ENCODE measurements around the gene AXIN1. TPM values are rescaled to one million over a fixed set of nuclear protein-coding genes. Genes with fewer than 3 reads are reported as not detected.
"Not testable (repeated sequence)": the region's sequence is repeated elsewhere in the genome, so short reads cannot be mapped to it uniquely, and the experiment has no call there.

AXIN1 gene
- total and polyA plus RNA-seq, 9 donors, result 11.5 to 19.2 (median 14.4) TPM

DNA sequence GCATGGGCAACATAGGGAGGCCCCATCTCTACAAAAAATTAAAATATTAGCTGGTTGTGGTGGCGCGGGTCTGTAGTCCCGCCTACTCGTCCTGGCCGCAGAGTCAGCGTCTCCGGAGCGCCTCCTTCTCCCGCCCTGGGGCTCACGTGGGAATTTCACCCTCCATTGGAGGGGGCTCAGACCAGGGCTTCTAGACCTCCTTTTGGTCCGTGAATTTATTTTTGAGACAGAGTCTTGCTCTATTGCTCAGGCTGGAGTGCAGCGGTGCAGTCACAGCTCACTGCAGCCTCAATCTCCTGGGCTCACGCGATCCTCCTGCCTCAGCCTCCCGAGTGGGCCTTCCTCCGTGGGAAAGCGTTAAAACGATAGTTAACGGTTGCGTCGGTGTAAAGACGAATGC is 44.1 kb upstream of the AXIN1 start:
- H3K27ac ChIP-seq (ENCODE audit: low read length), result peak overlapping the region; percentile 67
- peak; percentile 77 for DNase-seq
- WGBS (ENCODE audit: insufficient coverage), result 3% methylated on average over 17 of the region's 22 CpGs
- peaks cover 3% of the 10 kb centered on the region for H3K9me3 ChIP-seq (replicated peaks; ENCODE audit: control insufficient read depth, low read depth, low read length)
- peak overlapping the region; percentile 51 for H3K4me3 ChIP-seq (ENCODE audit: low read length)
- H3K27me3 ChIP-seq (ENCODE audit: control insufficient read depth, insufficient read depth, low read length), result no peaks in the 10 kb centered on the region
- peaks cover 21% of the 10 kb centered on the region for H3K4me1 ChIP-seq (ENCODE audit: control insufficient read depth, insufficient read depth, low read length)
- H3K36me3 ChIP-seq (ENCODE audit: control insufficient read depth, insufficient read depth, low read length), result peaks cover 15% of the 10 kb centered on the region

DNA sequence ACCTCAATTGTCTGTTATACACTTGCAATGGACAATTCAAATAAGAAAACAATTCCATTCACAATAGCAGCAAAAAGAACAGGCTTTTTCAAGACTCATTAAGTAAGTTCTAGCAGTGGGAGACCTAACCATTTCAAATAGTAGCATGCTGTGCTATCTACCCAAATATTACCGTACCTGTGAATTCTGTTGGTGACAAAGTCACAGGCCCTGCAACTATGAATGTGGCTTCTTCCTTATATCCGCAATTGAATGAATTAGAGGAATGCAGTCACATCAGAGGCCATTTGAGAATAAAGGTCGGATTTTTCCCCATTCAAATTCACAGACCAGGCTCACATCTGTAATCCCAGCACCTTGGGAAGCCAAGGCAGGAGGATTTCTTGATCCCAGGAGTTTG is 43.7 kb upstream of the AXIN1 start:
- H3K4me3 ChIP-seq (ENCODE audit: low read length), result no peak overlapping the region
- no peak for DNase-seq
- no CpG with 5 or more reads among the region's 3 CpGs for WGBS (ENCODE audit: insufficient coverage)
- H3K36me3 ChIP-seq (ENCODE audit: control insufficient read depth, insufficient read depth, low read length), result peaks cover 15% of the 10 kb centered on the region
- no peaks in the 10 kb centered on the region for H3K27me3 ChIP-seq (ENCODE audit: control insufficient read depth, insufficient read depth, low read length)
- no peak overlapping the region for H3K27ac ChIP-seq (ENCODE audit: low read length)
- H3K9me3 ChIP-seq (replicated peaks; ENCODE audit: control insufficient read depth, low read depth, low read length), result peaks cover 3% of the 10 kb centered on the region
- H3K4me1 ChIP-seq (ENCODE audit: control insufficient read depth, insufficient read depth, low read length), result peaks cover 21% of the 10 kb centered on the region

DNA sequence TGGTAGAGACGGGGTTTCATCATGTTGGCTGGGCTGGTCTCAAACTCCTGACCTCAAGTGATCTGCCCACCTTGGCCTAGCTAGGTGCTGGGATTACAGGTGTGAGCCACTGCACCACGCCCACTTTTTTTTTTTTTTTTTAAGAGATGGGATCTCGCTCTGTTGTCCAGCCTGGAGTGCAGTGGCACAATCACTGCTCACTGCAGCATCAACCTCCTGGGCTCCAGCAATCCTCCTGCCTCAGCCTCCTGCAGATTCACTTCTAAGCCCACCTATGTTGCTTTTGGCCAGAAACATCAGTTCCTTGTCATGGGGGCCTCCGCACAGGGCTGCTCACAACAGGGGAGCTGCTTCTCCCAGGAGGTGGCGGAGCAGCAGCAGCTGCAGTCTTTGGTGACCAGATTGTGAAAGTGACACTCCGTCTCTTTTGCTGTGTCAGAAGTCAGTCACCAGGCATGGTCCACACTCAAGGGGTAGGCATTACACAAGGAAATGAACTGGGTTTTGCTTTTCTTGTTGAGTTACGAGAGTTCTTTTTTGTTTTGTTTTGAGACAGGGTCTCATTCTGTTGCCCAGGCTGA is 40.0 kb upstream of the AXIN1 start:
- no peak for DNase-seq
- no peak overlapping the region for H3K27ac ChIP-seq (ENCODE audit: low read length)
- no peak overlapping the region for H3K4me3 ChIP-seq (ENCODE audit: low read length)
- H3K27me3 ChIP-seq (ENCODE audit: control insufficient read depth, insufficient read depth, low read length), result no peaks in the 10 kb centered on the region
- peaks cover 3% of the 10 kb centered on the region for H3K9me3 ChIP-seq (replicated peaks; ENCODE audit: control insufficient read depth, low read depth, low read length)
- WGBS (ENCODE audit: insufficient coverage), result 81% methylated on average over 4 of the region's 7 CpGs
- H3K36me3 ChIP-seq (ENCODE audit: control insufficient read depth, insufficient read depth, low read length), result no peaks in the 10 kb centered on the region
- H3K4me1 ChIP-seq (ENCODE audit: control insufficient read depth, insufficient read depth, low read length), result peaks cover 4% of the 10 kb centered on the region

DNA sequence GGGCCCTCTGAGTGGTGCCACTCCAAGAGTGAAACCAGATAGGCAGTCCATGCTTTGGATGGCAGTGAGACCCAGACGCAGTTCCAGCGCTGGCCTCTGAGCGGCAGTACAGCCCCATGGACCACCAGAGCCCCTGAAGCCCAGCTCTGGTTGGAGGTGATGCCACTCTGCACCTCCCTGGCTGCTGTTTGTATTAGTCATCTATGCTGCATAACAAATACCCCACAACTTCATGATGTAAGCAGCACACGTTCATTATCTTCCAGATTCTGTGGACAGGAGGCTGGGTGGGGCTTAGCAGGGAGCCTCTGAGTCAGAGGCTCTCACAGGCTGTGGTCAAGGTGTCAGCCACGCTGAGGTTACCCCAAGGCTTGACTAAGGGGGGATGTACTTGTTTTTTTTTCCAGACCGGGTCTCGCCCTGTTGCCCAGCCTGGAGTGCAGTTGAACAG is 39.4 kb upstream of the AXIN1 start:
- 56% methylated on average over 4 of the region's 7 CpGs for WGBS (ENCODE audit: insufficient coverage)
- no peak overlapping the region for H3K27ac ChIP-seq (ENCODE audit: low read length)
- H3K4me1 ChIP-seq (ENCODE audit: control insufficient read depth, insufficient read depth, low read length), result peaks cover 4% of the 10 kb centered on the region
- peaks cover 3% of the 10 kb centered on the region for H3K9me3 ChIP-seq (replicated peaks; ENCODE audit: control insufficient read depth, low read depth, low read length)
- H3K27me3 ChIP-seq (ENCODE audit: control insufficient read depth, insufficient read depth, low read length), result no peaks in the 10 kb centered on the region
- DNase-seq, result no peak
- no peaks in the 10 kb centered on the region for H3K36me3 ChIP-seq (ENCODE audit: control insufficient read depth, insufficient read depth, low read length)
- H3K4me3 ChIP-seq (ENCODE audit: low read length), result no peak overlapping the region

- no peaks in the 10 kb centered on the region for H3K27me3 ChIP-seq (ENCODE audit: control insufficient read depth, insufficient read depth, low read length)
- H3K27ac ChIP-seq (ENCODE audit: low read length), result no peak overlapping the region
- peaks cover 3% of the 10 kb centered on the region for H3K9me3 ChIP-seq (replicated peaks; ENCODE audit: control insufficient read depth, low read depth, low read length)
- no peak overlapping the region for H3K4me3 ChIP-seq (ENCODE audit: low read length)
- no peak for DNase-seq
- H3K36me3 ChIP-seq (ENCODE audit: control insufficient read depth, insufficient read depth, low read length), result no peaks in the 10 kb centered on the region
- H3K4me1 ChIP-seq (ENCODE audit: control insufficient read depth, insufficient read depth, low read length), result no peaks in the 10 kb centered on the region
- WGBS (ENCODE audit: insufficient coverage), result 93% methylated on average over 8 of the region's 10 CpGs
These were observed 36.8 kb upstream of the AXIN1 start for GRCh38 chr16:389352-389751.

DNA sequence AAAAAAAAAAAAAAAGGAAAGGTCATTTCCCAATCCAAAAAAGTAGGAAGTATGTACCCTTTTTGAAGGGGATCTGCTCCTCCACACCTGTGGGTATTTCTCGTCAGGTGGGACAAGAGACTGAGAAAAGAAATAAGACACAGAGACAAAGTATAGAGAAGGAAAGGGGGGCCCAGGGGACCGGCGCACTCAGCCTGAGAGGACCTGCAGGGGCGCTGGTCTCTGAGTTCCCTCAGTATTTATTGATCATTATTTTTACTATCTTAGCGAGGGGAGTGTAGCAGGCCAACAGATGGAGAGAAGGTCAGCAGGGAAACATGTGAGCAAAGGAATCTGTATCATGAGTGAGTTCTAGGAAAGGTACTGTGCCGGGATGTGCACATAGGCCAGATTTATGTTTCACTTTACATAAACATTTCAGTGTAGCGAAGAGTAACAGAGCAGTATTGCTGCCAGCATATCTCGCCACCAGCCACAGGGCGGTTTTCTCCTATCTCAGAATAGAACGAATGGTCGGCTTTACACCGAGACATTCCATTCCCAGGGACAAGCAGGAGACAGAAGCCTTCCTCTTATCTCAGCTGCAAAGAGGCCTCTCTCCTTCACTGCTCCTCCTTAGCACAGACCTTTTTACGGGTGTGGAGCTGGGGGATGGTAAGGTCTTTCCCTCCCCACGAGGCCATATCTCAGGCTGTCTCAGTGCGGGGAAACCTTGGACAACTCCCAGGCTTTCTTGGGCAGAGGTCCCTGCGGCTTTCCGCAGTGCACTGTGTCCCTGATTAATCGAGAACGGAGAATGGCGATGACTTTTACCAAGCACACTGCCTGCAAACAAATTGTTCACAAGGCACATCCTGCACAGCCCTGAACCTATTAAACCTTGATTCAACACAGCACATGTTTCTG is 35.5 kb upstream of the AXIN1 start:
- H3K4me3 ChIP-seq (ENCODE audit: low read length); H3K9me3 ChIP-seq (replicated peaks; ENCODE audit: control insufficient read depth, low read depth, low read length); H3K27ac ChIP-seq (ENCODE audit: low read length); DNase-seq; H3K36me3 ChIP-seq (ENCODE audit: control insufficient read depth, insufficient read depth, low read length); H3K4me1 ChIP-seq (ENCODE audit: control insufficient read depth, insufficient read depth, low read length); H3K27me3 ChIP-seq (ENCODE audit: control insufficient read depth, insufficient read depth, low read length): not testable (repeated sequence)
- 34% methylated on average over 9 of the region's 20 CpGs for WGBS (ENCODE audit: insufficient coverage)

DNA sequence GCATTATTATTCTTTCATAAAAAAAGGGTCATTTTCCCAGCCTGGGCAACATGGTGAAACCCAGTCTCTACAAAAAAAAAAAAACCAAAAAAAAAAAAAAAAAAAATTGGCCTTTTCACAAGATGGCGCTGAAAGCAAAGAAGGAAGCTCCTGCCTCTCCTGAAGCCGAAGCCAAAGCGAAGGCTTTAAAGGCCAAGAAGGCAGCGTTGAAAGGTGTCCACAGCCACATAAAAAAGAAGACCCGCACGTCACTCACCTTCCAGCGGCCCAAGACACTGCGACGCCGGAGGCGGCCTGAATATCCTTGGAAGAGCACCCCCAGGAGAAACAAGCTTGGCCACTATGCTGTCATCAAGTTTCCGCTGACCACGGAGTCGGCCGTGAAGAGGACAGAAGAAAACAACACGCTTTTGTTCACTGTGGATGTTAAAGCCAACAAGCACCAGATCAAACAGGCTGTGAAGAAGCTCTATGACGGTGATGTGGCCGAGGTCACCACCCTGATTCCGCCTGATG is 34.2 kb upstream of the AXIN1 start:
- DNase-seq, result peak; percentile 42
- Histone ChIP-seq H3K4me1 (ENCODE audit: control insufficient read depth, insufficient read depth, low read length) (peaks cover 15% of the 10 kb centered on the region), H3K36me3 (ENCODE audit: control insufficient read depth, insufficient read depth, low read length) (no peaks in the 10 kb centered on the region), H3K4me3 (ENCODE audit: low read length) (no peak overlapping the region), H3K27me3 (ENCODE audit: control insufficient read depth, insufficient read depth, low read length) (peaks cover 8% of the 10 kb centered on the region), H3K27ac (ENCODE audit: low read length) (no peak overlapping the region), H3K9me3 (replicated peaks; ENCODE audit: control insufficient read depth, low read depth, low read length) (no peaks in the 10 kb centered on the region)
- WGBS (ENCODE audit: insufficient coverage), result 55% methylated on average over 16 of the region's 19 CpGs

DNA sequence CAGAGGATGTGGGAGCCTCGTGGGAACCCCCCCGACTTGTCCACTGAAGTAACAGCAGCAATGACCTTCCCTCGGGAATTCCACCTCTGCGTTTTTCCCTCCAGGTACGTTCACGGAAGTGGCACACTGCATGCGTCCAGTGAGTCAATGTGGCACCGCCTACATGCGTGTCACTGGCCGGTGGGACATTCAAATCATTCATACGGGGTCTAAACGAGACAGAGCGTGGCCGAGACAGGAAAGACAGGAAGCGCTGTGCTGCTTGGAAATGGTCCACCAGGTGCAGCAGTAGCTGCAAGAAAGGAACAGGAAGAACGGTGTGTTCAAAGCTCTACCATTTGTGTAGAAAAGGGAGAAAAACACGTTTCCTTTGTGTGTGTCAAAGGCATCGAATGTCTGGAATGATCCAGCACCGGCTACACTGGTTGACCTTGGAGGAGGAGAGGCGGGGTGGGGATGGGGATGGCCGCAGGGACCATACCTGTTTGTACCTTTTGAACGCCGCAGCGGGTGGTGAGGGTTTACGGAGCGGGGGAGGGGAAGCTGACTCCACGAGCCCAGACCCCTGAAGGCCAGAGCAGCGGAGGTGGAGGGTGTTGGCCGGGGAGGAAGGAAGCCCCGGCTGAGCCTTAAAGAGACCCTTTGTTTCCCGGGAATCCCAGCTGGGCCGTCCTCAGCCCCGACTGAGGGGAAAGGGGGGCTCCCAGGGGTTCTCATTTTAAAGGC is 31.0 kb upstream of the AXIN1 start:
- Histone ChIP-seq H3K27me3 (ENCODE audit: control insufficient read depth, insufficient read depth, low read length) (peaks cover 8% of the 10 kb centered on the region), H3K9me3 (replicated peaks; ENCODE audit: control insufficient read depth, low read depth, low read length) (no peaks in the 10 kb centered on the region), H3K4me1 (ENCODE audit: control insufficient read depth, insufficient read depth, low read length) (peaks cover 24% of the 10 kb centered on the region), H3K27ac (ENCODE audit: low read length) (peak overlapping the region; percentile 51), H3K36me3 (ENCODE audit: control insufficient read depth, insufficient read depth, low read length) (no peaks in the 10 kb centered on the region), H3K4me3 (ENCODE audit: low read length) (no peak overlapping the region)
- DNase-seq, result no peak
- WGBS (ENCODE audit: insufficient coverage), result 22% methylated on average over 33 of the region's 33 CpGs

DNA sequence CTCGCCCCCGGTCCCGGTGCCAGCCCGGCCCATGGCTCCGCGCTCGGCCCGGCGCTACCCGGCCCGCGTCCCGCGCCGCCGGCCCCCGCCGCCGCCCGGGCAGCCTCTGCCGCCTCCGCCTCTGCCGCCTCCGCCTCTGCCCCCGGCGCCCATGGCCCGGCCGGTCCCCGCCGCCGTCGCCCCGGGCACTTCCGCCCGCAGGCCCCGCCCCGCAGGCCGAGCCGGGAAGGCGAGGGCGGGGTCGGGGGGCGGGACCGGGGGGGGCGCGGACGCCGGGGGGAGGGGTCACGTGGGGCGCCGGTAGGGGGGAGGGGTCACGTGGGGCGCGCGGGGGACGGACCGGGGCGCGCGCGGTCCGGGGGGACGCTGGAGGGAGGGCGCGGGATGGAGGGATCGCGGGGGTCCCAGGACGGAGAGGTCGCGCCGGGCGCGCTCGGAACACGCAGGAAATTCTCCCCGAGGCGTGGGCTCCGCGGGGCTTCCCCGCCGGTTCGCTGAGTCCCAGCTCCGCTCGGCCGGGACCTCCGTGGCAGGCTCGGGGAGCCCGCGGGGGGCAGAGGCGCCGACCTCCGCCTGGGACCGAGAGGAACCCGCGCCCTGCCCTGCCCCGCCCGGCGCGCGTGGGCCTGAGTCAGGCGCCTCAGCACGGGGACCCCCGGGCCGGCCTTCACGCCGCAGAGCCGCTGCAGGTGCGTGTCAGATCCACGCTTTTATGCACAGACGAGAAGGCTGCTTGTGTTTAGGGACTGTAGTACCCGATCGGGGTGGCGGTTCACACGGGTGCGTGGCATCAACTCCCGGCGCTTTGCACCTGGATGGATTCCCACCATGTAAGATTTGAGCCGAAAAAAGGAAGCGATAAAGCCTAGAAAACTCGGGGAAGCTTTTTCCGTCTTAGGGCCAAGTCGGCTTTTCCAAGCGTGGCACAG is 29.5 kb upstream of the AXIN1 start, which contains the start of gene PGAP6:
Gene PGAP6 (minus strand): TSS at position 190 of the 929 bp plus-strand sequence. CDS start 157 bp downstream, at position 33.
- H3K4me1 ChIP-seq (ENCODE audit: control insufficient read depth, insufficient read depth, low read length), result peaks cover 24% of the 10 kb centered on the region

More for the DNA sequence above, 29.5 kb upstream of the AXIN1 start, which contains the start of gene PGAP6:
- H3K27ac ChIP-seq (ENCODE audit: low read length), result peak within 1 kb of the TSS; percentile 29
- peak within 1 kb of the TSS; percentile 73 for H3K4me3 ChIP-seq (ENCODE audit: low read length)
- H3K36me3 ChIP-seq (ENCODE audit: control insufficient read depth, insufficient read depth, low read length), result peaks cover 4% of the 10 kb centered on the region
- DNase-seq, result peak; percentile 79
- H3K27me3 ChIP-seq (ENCODE audit: control insufficient read depth, insufficient read depth, low read length), result peaks cover 8% of the 10 kb centered on the region
- WGBS (ENCODE audit: insufficient coverage), result under 1% methylated on average over 84 of the region's 123 CpGs
- no peaks in the 10 kb centered on the region for H3K9me3 ChIP-seq (replicated peaks; ENCODE audit: control insufficient read depth, low read depth, low read length)

All from muscle of leg (tissue), 11 donors.